K562 (cell line): Measurements from ENCODE around the gene LRRC14B. TPM values are rescaled to one million over a fixed set of nuclear protein-coding genes. Genes with fewer than 3 reads are reported as not detected.

Experiments
- CEBPG ChIP-seq, 3 experiments: fragments of 200-800 bp in 1 of 3; sonication (Bioruptor generic) in 1 of 3; sonication (generic) in 1 of 3; formaldehyde crosslinking in 1 of 3; IDR thresholded peaks in 2 of 3; conservative IDR thresholded peaks in 1 of 3; 2 replicates each; pipeline versions ENCODE4 v1.6.1 to v1.8.0; 2016 to 2022; ENCODE audit warnings: missing compliant biosample characterization in 2 of 3, missing genetic modification characterization in 2 of 3, mild to moderate bottlenecking in 1 of 3, missing genetic modification reagents in 1 of 3
- DPF2 ChIP-seq: fragments of 450-650 bp; IDR thresholded peaks from 2 replicates; pipeline ENCODE4 v1.6.1; 2016
- FOXA1 ChIP-seq: fragments of 450-650 bp; IDR thresholded peaks from 2 replicates; pipeline ENCODE4 v1.6.1; 2016; ENCODE audit warnings: mild to moderate bottlenecking, borderline replicate concordance
- HCFC1 ChIP-seq: IDR thresholded peaks from 2 replicates; pipeline ENCODE4 v1.6.1; 2012; ENCODE audit warnings: low read depth, low read length, improper control_type of control experiment
- MAZ ChIP-seq, 2 experiments: fragments of 450-650 bp in 1 of 2; sonication (generic) in 1 of 2; formaldehyde crosslinking; IDR thresholded peaks in 1 of 2; conservative IDR thresholded peaks in 1 of 2; 2 replicates each; pipeline versions ENCODE4 v1.4.0 to v1.5.0; 2020; ENCODE audit warnings: mild to moderate bottlenecking in 1 of 2, missing genetic modification reagents in 1 of 2
- MEF2D ChIP-seq: conservative IDR thresholded peaks from 2 replicates; pipeline ENCODE4 v1.6.1; 2016; ENCODE audit warnings: low read depth, missing genetic modification characterization, missing compliant biosample characterization
- NCOA6 ChIP-seq: fragments of 450-650 bp; IDR thresholded peaks from 2 replicates; pipeline ENCODE4 v1.6.1; 2017; ENCODE audit warnings: mild to moderate bottlenecking
- NFRKB ChIP-seq: fragments of 450-650 bp; IDR thresholded peaks from 2 replicates; pipeline ENCODE4 v1.6.1; 2016; ENCODE audit warnings: low read depth
- NR2C2 ChIP-seq, 2 experiments: fragments of 200-800 bp in 1 of 2; sonication (Bioruptor generic) in 1 of 2; sonication (generic) in 1 of 2; formaldehyde crosslinking in 1 of 2; IDR thresholded peaks; 2 replicates each; pipeline versions ENCODE4 v1.6.1 to v1.8.0; 2016 to 2022; ENCODE audit warnings: mild to moderate bottlenecking in 1 of 2, missing compliant biosample characterization in 1 of 2, missing genetic modification characterization in 1 of 2, missing genetic modification reagents in 1 of 2
- NRF1 ChIP-seq, 2 experiments: fragments of 450-650 bp; IDR thresholded peaks in 1 of 2; conservative IDR thresholded peaks in 1 of 2; 2 replicates each; pipeline ENCODE4 v1.6.1; 2014; ENCODE audit warnings: mild to moderate bottlenecking in 2 of 2
- PHB2 ChIP-seq: fragments of 450-650 bp; IDR thresholded peaks from 2 replicates; pipeline ENCODE4 v1.6.1; 2017; ENCODE audit warnings: low read depth
- POLR2G ChIP-seq: fragments of 200-400 bp; formaldehyde crosslinking; IDR thresholded peaks from 2 replicates; pipeline ENCODE4 v1.6.1; 2017; ENCODE audit warnings: low read depth, mild to moderate bottlenecking, antibody characterized with exemption, low read length, moderate library complexity
- PTRF ChIP-seq: fragments of 450-650 bp; IDR thresholded peaks from 2 replicates; pipeline ENCODE4 v1.6.1; 2016; ENCODE audit warnings: mild to moderate bottlenecking, missing genetic modification characterization, missing compliant biosample characterization
- SIX5 ChIP-seq, 2 experiments: IDR thresholded peaks; 2 replicates each; pipeline ENCODE4 v1.6.1; 2011; ENCODE audit warnings: low read length in 2 of 2, borderline replicate concordance in 1 of 2, low read depth in 1 of 2, mild to moderate bottlenecking in 1 of 2, moderate library complexity in 1 of 2; ENCODE audit not compliant: insufficient read depth in 1 of 2
- SRSF1 ChIP-seq: fragments of 200-400 bp; formaldehyde crosslinking; IDR thresholded peaks from 2 replicates; pipeline ENCODE4 v1.6.1; 2017; ENCODE audit warnings: mild to moderate bottlenecking, low read depth, low read length, moderate library complexity
- TAF1 ChIP-seq: IDR thresholded peaks from 2 replicates; pipeline ENCODE4 v1.6.1; 2011; ENCODE audit warnings: mild to moderate bottlenecking, low read length, moderate library complexity; ENCODE audit not compliant: insufficient read depth, control insufficient read depth, severe bottlenecking; ENCODE audit errors: extremely low read depth
- TAF7 ChIP-seq: fragments of 450-650 bp; IDR thresholded peaks from 2 replicates; pipeline ENCODE4 v1.6.1; 2016; ENCODE audit warnings: missing genetic modification characterization, missing compliant biosample characterization
- U2AF2 ChIP-seq: fragments of 200-400 bp; formaldehyde crosslinking; optimal IDR thresholded peaks from 2 replicates; pipeline ENCODE3; 2017; ENCODE audit warnings: low read depth, mild to moderate bottlenecking, low read length
- ZBTB8A ChIP-seq: fragments of 450-650 bp; IDR thresholded peaks from 2 replicates; pipeline ENCODE4 v1.6.1; 2018; ENCODE audit warnings: mild to moderate bottlenecking, moderate library complexity; ENCODE audit not compliant: partially characterized antibody
- ZC3H11A ChIP-seq: IDR thresholded peaks from 2 replicates; pipeline ENCODE4 v1.6.1; 2012; ENCODE audit warnings: low read depth, low read length, improper control_type of control experiment
- ZNF589 ChIP-seq: fragments of 200-800 bp; sonication (Bioruptor generic); IDR thresholded peaks from 2 replicates; pipeline ENCODE4 v1.6.1; 2016; ENCODE audit warnings: low read depth, missing genetic modification characterization, missing compliant biosample characterization
- ZNF717 ChIP-seq: fragments of 250-450 bp; sonication (Bioruptor Pico); IDR thresholded peaks from 2 replicates; pipeline ENCODE4 v1.5.0; 2021
- polyA plus RNA-seq, 8 experiments: library from polyadenylated mRNA; depleted of rRNA in 4 of 8; stranded (reverse) in 5 of 8; unstranded in 3 of 8; fragments of >200 nt; fragmentation: Nextera tagmentation in 2 of 8; fragmentation: Illumina TruSeq in 1 of 8; extraction: Ambion mirVana in 2 of 8; extraction: Trizol in 1 of 8; gene quantifications; 2 replicates each; pipeline versions ENCODE4 v1.2.1 to v1.2.3, GENCODE V29; 2011 to 2014; ENCODE audit warnings: inconsistent platforms in 1 of 8, missing spikeins in 1 of 8
- total RNA-seq, 7 experiments: library from RNA; depleted of rRNA in 6 of 7; stranded (reverse); fragments of >200 nt in 6 of 7; fragmentation: Illumina TruSeq in 2 of 7; extraction: Trizol in 2 of 7; gene quantifications; 2 replicates each; pipeline versions ENCODE4 v1.2.1 to v1.2.3, GENCODE V29; 2011 to 2021; ENCODE audit warnings: low replicate concordance in 1 of 7
- TF ChIP-seq, protein P1 (sequence below): sonication (generic); formaldehyde crosslinking; IDR thresholded peaks from 2 replicates; pipeline ENCODE4 v1.8.0; 2022; ENCODE audit warnings: missing genetic modification reagents, mild to moderate bottlenecking, moderate library complexity, borderline replicate concordance

The LRRC14B gene
- total and polyA plus RNA-seq, 9 of the 15 experiments (the other 6 are each of a cell fraction or from before 2014, with no cell fraction given): not detected

- TF ChIP-seq MAZ (CRISPR knock-in tag; conservative IDR thresholded peaks at IDR 0.05 in 1 of 2, IDR thresholded peaks at IDR 0.05 in 1 of 2): peak in 1 of 2 experiments; percentile 53; a peak in 2 of 4 replicates
- TF ChIP-seq PHB2: no peak
- TF ChIP-seq, protein P1, sequence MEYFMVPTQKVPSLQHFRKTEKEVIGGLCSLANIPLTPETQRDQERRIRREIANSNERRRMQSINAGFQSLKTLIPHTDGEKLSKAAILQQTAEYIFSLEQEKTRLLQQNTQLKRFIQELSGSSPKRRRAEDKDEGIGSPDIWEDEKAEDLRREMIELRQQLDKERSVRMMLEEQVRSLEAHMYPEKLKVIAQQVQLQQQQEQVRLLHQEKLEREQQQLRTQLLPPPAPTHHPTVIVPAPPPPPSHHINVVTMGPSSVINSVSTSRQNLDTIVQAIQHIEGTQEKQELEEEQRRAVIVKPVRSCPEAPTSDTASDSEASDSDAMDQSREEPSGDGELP (CRISPR knock-in tag): peak; percentile 85
- no peak for TF ChIP-seq SIX5 (IDR thresholded peaks at IDR 0.05; ENCODE audit: borderline replicate concordance in 1 of 2, insufficient read depth in 1 of 2, low read depth in 1 of 2, low read length in 2 of 2)
- TF ChIP-seq PTRF (tag): no peak
- TF ChIP-seq POLR2G: no peak
- no peak for TF ChIP-seq DPF2
- TF ChIP-seq ZNF717 (CRISPR knock-in tag): no peak
- TF ChIP-seq ZBTB8A: no peak
- TF ChIP-seq ZC3H11A: no peak
- TF ChIP-seq SRSF1: no peak
- TF ChIP-seq NCOA6: no peak
- TF ChIP-seq CEBPG (CRISPR knock-in tag; IDR thresholded peaks at IDR 0.05): no peak
- TF ChIP-seq CEBPG (tag; conservative IDR thresholded peaks at IDR 0.05 in 1 of 2, IDR thresholded peaks at IDR 0.05 in 1 of 2): no peak
- no peak for TF ChIP-seq FOXA1
- TF ChIP-seq NR2C2 (CRISPR knock-in tag; IDR thresholded peaks at IDR 0.05): no peak
- no peak for TF ChIP-seq NR2C2 (tag; IDR thresholded peaks at IDR 0.05)
- TF ChIP-seq MEF2D: no peak
- no peak for TF ChIP-seq TAF1
- no peak for TF ChIP-seq NFRKB
- no peak for TF ChIP-seq U2AF2
- TF ChIP-seq NRF1 (conservative IDR thresholded peaks at IDR 0.05 in 1 of 2, IDR thresholded peaks at IDR 0.05 in 1 of 2): peak; percentile 12 to 28; a peak in 1 of 4 replicates
- no peak for TF ChIP-seq ZNF589
- no peak for TF ChIP-seq TAF7 (tag)
- TF ChIP-seq HCFC1: no peak
These were observed 2.5 kb upstream of the LRRC14B start (continued) for GRCh38 chr5:188488-189481.
